ENCODE measurements around the gene DNAAF9. TPM values are rescaled to one million over a fixed set of nuclear protein-coding genes. Genes with fewer than 3 reads are reported as not detected.
"Not testable (repeated sequence)": the region's sequence is repeated elsewhere in the genome, so short reads cannot be mapped to it uniquely, and the experiment has no call there.

The DNAAF9 gene
- total RNA-seq, 4 donors from 2014 or later, result 29.5 to 51.9 (median 41.4) TPM

DNA sequence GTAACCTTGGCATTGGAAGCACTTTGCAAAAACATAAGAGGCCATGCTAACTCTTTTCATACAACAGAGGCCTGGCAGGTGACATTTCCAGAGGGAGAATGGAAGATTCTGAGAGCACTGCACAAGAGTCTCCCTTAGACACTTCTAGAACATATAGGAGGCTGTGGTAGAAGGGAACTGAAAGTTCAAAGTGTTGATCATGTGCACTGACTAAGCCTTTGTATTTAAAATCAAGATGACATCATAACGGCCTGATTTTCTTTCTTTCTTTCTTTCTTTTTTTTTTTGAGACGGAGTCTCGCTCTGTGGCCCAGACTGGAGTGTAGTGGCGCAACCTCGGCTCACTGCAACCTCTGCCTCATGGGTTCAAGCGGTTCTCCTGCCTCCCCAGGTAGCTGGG is 26.8 kb upstream of the DNAAF9 start:
- H3K4me3 ChIP-seq, result no peak overlapping the region
- H3K4me1 ChIP-seq, result no peaks in the 10 kb centered on the region
- TF ChIP-seq POLR2A (IDR thresholded peaks at IDR 0.05; ENCODE audit: low read depth) (no peak), CTCF (IDR thresholded peaks at IDR 0.05) (no peak), EP300 (IDR thresholded peaks at IDR 0.05) (no peak), POLR2AphosphoS5 (IDR thresholded peaks at IDR 0.05) (no peak)
- H3K27ac ChIP-seq (replicated peaks in 1 of 4), result no peak overlapping the region
- intact Hi-C loops (cut with DNase I), result no loop called here
- H3K9me3 ChIP-seq, result no peaks in the 10 kb centered on the region
- no peaks in the 10 kb centered on the region for H3K27me3 ChIP-seq
- no peaks in the 10 kb centered on the region for H3K36me3 ChIP-seq
- 83% methylated on average over 6 of the region's 6 CpGs for WGBS
- DNase-seq (ENCODE audit: extremely low spot score), result no peak

DNA sequence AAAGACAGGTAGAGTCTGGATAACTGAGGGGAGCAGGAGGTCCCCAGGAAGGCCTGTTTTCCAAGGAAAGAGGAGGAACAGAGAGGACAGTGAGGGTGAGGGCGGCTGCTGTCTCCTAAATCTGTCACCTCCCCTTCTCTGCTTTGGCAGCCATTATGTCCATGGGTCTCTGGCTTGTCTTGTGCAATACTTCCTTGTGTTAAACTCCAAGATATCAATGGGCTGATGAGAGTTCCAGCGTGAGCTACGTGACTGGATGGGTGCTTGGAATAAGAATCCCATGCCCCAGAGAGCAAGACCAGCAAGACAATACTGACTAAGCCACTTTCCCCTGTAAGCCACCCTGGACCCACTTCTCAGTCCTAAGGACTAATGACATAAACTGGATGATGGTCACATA is 26.3 kb upstream of the DNAAF9 start:
- intact Hi-C loops (cut with DNase I), result no loop called here
- no peak overlapping the region for H3K4me3 ChIP-seq
- WGBS, result 89% methylated on average over 3 of the region's 3 CpGs

GRCh38 chr20:3432844-3433243 is 25.4 kb upstream of the DNAAF9 start:
- TF ChIP-seq POLR2AphosphoS5 (IDR thresholded peaks at IDR 0.05), result no peak
- Histone ChIP-seq H3K4me3 (no peak overlapping the region), H3K9me3 (no peaks in the 10 kb centered on the region), H3K36me3 (no peaks in the 10 kb centered on the region), H3K4me1 (no peaks in the 10 kb centered on the region), H3K27ac (replicated peaks in 1 of 4) (no peak overlapping the region), H3K27me3 (no peaks in the 10 kb centered on the region)
- intact Hi-C loops (cut with DNase I), result no loop called here
- no peak for DNase-seq (ENCODE audit: extremely low spot score)
- WGBS, result 81% methylated on average over 3 of the region's 3 CpGs

More for the DNA sequence above, 26.3 kb upstream of the DNAAF9 start:
- Histone ChIP-seq H3K27ac (replicated peaks in 1 of 4) (no peak overlapping the region), H3K9me3 (no peaks in the 10 kb centered on the region), H3K27me3 (no peaks in the 10 kb centered on the region), H3K36me3 (no peaks in the 10 kb centered on the region), H3K4me1 (no peaks in the 10 kb centered on the region)
- no peak for TF ChIP-seq EP300 (IDR thresholded peaks at IDR 0.05)
- no peak for TF ChIP-seq CTCF (IDR thresholded peaks at IDR 0.05)
- no peak for TF ChIP-seq POLR2AphosphoS5 (IDR thresholded peaks at IDR 0.05)
- no peak for TF ChIP-seq POLR2A (IDR thresholded peaks at IDR 0.05; ENCODE audit: low read depth)
- DNase-seq (ENCODE audit: extremely low spot score), result no peak

DNA sequence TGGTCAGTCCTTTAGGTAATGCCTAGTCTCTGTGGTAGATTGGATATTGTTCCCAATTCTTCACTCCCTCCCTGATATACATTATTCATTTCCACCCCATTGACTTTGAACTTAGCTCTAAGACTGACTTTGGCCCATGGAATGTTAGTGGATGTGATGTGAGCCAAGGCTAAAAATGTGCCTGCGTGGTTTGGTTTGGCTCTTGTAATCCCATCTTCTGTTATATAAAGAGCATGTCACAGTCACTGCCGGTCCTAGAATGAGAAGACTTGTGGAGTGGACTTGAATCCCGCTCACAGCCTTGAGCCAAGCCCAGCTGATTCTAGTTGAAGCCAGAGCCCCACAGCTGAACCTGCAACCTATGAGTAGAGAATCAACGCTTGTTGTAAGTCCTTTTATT is 23.6 kb upstream of the DNAAF9 start:
- H3K27ac ChIP-seq (replicated peaks in 1 of 4), result no peak overlapping the region
- H3K4me1 ChIP-seq, result no peaks in the 10 kb centered on the region
- intact Hi-C loops (cut with DNase I), result no loop called here

DNA sequence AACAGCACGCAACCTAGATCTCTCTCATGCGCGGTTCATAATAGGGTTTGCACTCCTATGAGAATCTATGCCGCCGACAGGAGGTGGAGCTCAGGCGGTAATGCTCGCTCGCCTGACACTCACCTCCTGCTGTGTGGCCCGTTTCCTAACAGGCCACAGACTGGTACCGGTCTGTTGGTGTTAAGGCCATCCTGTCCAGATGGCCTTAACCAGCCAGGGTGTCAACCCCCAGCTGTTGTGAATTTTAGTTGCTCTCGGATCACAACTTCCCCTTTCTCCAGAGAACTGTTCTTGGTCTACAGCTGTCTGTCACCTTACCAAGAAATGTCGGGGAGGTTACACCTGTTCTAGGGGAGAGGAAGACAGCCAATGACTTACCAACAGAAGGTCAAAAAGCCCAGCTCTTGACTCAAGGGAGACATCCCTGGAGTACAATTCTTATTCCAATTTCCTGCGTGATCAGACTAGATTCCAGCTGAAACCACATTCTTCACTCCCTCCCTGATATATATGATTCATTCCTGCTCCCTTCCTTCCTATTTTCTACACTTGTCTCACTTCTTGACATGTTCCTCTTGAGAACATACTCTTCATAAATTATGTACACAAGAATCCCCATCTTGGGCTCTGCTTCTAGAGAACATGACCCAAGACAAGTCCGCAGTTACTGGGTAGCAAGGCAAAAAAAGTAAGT is 23.1 kb upstream of the DNAAF9 start:
- DNase-seq (ENCODE audit: extremely low spot score), result no peak
- TF ChIP-seq CTCF (IDR thresholded peaks at IDR 0.05) (no peak), POLR2A (IDR thresholded peaks at IDR 0.05; ENCODE audit: low read depth) (no peak), POLR2AphosphoS5 (IDR thresholded peaks at IDR 0.05) (no peak), EP300 (IDR thresholded peaks at IDR 0.05) (no peak)
- intact Hi-C loops (cut with DNase I), result no loop called here
- Histone ChIP-seq H3K4me1 (no peaks in the 10 kb centered on the region), H3K36me3 (no peaks in the 10 kb centered on the region), H3K4me3 (no peak overlapping the region), H3K27ac (replicated peaks in 1 of 4) (no peak overlapping the region), H3K9me3 (no peaks in the 10 kb centered on the region), H3K27me3 (no peaks in the 10 kb centered on the region)
- 68% methylated on average over 14 of the region's 14 CpGs for WGBS

More for the DNA sequence above, 23.6 kb upstream of the DNAAF9 start:
- TF ChIP-seq EP300 (IDR thresholded peaks at IDR 0.05) (no peak), POLR2A (IDR thresholded peaks at IDR 0.05; ENCODE audit: low read depth) (no peak), CTCF (IDR thresholded peaks at IDR 0.05) (no peak), POLR2AphosphoS5 (IDR thresholded peaks at IDR 0.05) (no peak)
- H3K9me3 ChIP-seq, result no peaks in the 10 kb centered on the region
- no peak overlapping the region for H3K4me3 ChIP-seq
- WGBS, result 94% methylated on average over 4 of the region's 4 CpGs
- no peak for DNase-seq (ENCODE audit: extremely low spot score)
- H3K36me3 ChIP-seq, result no peaks in the 10 kb centered on the region
- H3K27me3 ChIP-seq, result no peaks in the 10 kb centered on the region

DNA sequence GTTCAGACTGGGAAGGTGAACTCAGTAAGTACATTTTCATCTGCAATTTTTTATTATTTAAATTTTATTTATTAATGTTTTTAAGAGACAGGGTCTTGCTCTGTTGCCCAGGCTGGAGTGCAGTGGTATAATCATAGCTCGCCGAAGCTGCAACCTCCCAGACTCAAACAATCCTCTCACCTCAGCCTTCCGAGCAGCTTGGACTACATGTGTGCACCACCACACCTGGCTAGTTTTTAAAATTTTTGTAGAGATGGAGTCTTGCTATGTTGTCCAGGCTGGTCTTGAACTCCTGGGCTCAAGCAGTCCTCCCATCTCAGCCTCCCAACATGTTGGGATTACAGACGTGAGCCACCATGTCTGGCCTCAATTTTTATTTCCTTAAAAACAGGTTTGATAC is 19.3 kb upstream of the DNAAF9 start:
- H3K36me3 ChIP-seq; H3K4me1 ChIP-seq; intact Hi-C loops (cut with DNase I); H3K27ac ChIP-seq (replicated peaks in 1 of 4); H3K9me3 ChIP-seq; H3K4me3 ChIP-seq; H3K27me3 ChIP-seq; DNase-seq (ENCODE audit: extremely low spot score): not testable (repeated sequence)
- WGBS, result 91% methylated on average over 4 of the region's 4 CpGs

All from esophagus muscularis mucosa (tissue), 4 donors.